ENCODE results near the gene DSTYK. TPM values are rescaled to one million over a fixed set of nuclear protein-coding genes. Genes with fewer than 3 reads are reported as not detected.

DSTYK gene
- polyA plus RNA-seq, 1 of the 3 experiments (the other 2 are of a cell fraction) = 4.4 TPM

DNA sequence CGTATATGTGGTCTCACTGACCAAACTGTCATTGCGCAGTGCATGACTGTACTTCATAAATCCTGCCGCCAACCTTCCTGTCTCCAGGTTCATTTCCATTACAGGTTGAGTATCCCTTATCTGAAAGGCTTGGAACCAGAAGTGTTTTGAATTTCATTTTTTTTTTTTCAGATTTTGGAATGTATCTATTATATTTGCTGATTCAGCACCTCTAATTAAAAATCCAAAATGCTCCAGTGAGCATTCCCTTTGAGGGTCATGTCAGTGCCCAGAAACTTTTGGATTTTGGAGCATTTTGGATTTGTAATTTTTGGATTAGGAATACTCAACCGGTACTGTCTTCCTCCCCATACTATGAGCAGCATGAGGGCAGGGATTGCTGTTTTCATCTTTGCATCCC is 59.0 kb downstream of the DSTYK start:
- Histone ChIP-seq H4K20me1 (ENCODE audit: insufficient read depth) (no peaks in the 10 kb centered on the region), H3K9me2 (no peaks in the 10 kb centered on the region), H3K36me3 (replicated peaks in 1 of 2; ENCODE audit: control insufficient read depth in 1 of 2, insufficient read depth in 2 of 2, low read length in 1 of 2) (peaks cover 46 to 48% of the 10 kb centered on the region in 2 experiments), H3K9me3 (0 out of 2 replicates have a peak, but pooled peaks cover 3% of the 10 kb centered on the region), H2AFZ (ENCODE audit: low read depth) (no peak overlapping the region), H3K4me3 (ENCODE audit: low read depth in 2 of 2, low read length in 1 of 2) (no peak overlapping the region), H3F3A (replicated peaks; ENCODE audit: insufficient read depth) (peaks cover 10% of the 10 kb centered on the region), H3K4me1 (ENCODE audit: control insufficient read depth in 1 of 2, insufficient read depth in 2 of 2, low read depth in 1 of 2, low read length in 1 of 2) (no peaks in the 10 kb centered on the region; a peak in 1 of 4 replicates), H3K27ac (ENCODE audit: low read depth in 2 of 2, low read length in 1 of 2) (no peak overlapping the region), H3K4me2 (no peak overlapping the region), H3K79me2 (ENCODE audit: insufficient read depth) (no peaks in the 10 kb centered on the region), H3K27me3 (ENCODE audit: insufficient read depth) (no peaks in the 10 kb centered on the region), H3K9ac (no peak overlapping the region)
- POLR2A ChIA-PET = no interaction called here
- CTCF ChIA-PET = interaction anchor here (1.2 to 5.0 kb wide), 2 partner anchors 12 to 31 kb away, joined by 3 to 33 read pairs; partner anchors contain the start of gene RBBP5
- WGBS (ENCODE audit: low lambda C conversion rate) = 97% methylated on average over 4 of the region's 4 CpGs
- no peak for TF ChIP-seq USF2 (IDR thresholded peaks at IDR 0.05; ENCODE audit: borderline replicate concordance, low read depth, low read length)
- TF ChIP-seq TCF12 (IDR thresholded peaks at IDR 0.05) = no peak
- TF ChIP-seq, protein P1, sequence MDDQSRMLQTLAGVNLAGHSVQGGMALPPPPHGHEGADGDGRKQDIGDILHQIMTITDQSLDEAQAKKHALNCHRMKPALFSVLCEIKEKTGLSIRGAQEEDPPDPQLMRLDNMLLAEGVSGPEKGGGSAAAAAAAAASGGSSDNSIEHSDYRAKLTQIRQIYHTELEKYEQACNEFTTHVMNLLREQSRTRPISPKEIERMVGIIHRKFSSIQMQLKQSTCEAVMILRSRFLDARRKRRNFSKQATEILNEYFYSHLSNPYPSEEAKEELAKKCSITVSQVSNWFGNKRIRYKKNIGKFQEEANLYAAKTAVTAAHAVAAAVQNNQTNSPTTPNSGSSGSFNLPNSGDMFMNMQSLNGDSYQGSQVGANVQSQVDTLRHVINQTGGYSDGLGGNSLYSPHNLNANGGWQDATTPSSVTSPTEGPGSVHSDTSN (IDR thresholded peaks at IDR 0.05) = no peak
- TF ChIP-seq, protein P2, sequence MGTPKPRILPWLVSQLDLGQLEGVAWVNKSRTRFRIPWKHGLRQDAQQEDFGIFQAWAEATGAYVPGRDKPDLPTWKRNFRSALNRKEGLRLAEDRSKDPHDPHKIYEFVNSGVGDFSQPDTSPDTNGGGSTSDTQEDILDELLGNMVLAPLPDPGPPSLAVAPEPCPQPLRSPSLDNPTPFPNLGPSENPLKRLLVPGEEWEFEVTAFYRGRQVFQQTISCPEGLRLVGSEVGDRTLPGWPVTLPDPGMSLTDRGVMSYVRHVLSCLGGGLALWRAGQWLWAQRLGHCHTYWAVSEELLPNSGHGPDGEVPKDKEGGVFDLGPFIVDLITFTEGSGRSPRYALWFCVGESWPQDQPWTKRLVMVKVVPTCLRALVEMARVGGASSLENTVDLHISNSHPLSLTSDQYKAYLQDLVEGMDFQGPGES (IDR thresholded peaks at IDR 0.05; ENCODE audit: low read depth, low read length) = no peak
- no peak for TF ChIP-seq TEAD4 (IDR thresholded peaks at IDR 0.05; ENCODE audit: borderline replicate concordance, insufficient read depth)
- TF ChIP-seq, protein P3, sequence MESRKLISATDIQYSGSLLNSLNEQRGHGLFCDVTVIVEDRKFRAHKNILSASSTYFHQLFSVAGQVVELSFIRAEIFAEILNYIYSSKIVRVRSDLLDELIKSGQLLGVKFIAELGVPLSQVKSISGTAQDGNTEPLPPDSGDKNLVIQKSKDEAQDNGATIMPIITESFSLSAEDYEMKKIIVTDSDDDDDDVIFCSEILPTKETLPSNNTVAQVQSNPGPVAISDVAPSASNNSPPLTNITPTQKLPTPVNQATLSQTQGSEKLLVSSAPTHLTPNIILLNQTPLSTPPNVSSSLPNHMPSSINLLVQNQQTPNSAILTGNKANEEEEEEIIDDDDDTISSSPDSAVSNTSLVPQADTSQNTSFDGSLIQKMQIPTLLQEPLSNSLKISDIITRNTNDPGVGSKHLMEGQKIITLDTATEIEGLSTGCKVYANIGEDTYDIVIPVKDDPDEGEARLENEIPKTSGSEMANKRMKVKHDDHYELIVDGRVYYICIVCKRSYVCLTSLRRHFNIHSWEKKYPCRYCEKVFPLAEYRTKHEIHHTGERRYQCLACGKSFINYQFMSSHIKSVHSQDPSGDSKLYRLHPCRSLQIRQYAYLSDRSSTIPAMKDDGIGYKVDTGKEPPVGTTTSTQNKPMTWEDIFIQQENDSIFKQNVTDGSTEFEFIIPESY (IDR thresholded peaks at IDR 0.05; ENCODE audit: borderline replicate concordance, low read depth) = no peak
- TF ChIP-seq MEF2A (IDR thresholded peaks at IDR 0.05; ENCODE audit: borderline replicate concordance, low read depth) = no peak
- no peak for TF ChIP-seq MXI1 (IDR thresholded peaks at IDR 0.05; ENCODE audit: low read depth, low read length)
- TF ChIP-seq, protein P4, sequence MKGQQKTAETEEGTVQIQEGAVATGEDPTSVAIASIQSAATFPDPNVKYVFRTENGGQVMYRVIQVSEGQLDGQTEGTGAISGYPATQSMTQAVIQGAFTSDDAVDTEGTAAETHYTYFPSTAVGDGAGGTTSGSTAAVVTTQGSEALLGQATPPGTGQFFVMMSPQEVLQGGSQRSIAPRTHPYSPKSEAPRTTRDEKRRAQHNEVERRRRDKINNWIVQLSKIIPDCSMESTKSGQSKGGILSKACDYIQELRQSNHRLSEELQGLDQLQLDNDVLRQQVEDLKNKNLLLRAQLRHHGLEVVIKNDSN (IDR thresholded peaks at IDR 0.05; ENCODE audit: borderline replicate concordance, low read depth) = no peak
- TF ChIP-seq RCOR1 (IDR thresholded peaks at IDR 0.05; ENCODE audit: low read length) = no peak
- no peak for TF ChIP-seq RAD21 (IDR thresholded peaks at IDR 0.05; ENCODE audit: low read length)
- no peak for DNase-seq

Measured in SK-N-SH (cell line).